COLO829 (cell line): ENCODE measurements around the gene BLID.

Source experiments
- DNase-seq: peaks from one replicate; pipeline ENCODE4 v3.0.0; 2012; ENCODE audit warnings: low spot score

Gene BLID

GRCh38 chr11:122115524-122116379 is at the start of gene BLID:
TSS of gene BLID (minus strand) at chr11:122116215. CDS start at chr11:122115922, 293 bp downstream.
- peak; percentile 39 for DNase-seq

- no peak for DNase-seq
Measured at GRCh38 chr11:122163053-122163819, 47.2 kb upstream of the BLID start.

GRCh38 chr11:122162095-122162494 is 46.1 kb upstream of the BLID start:
- no peak for DNase-seq

- DNase-seq: no peak
Measured at GRCh38 chr11:122160841-122161590, 45.0 kb upstream of the BLID start.

- DNase-seq: no peak
Measured at GRCh38 chr11:122159861-122160260, 43.8 kb upstream of the BLID start.

- DNase-seq: no peak
Measured at GRCh38 chr11:122159173-122159721, 43.2 kb upstream of the BLID start.

- DNase-seq: no peak
Measured at GRCh38 chr11:122158171-122158570, 42.2 kb upstream of the BLID start.

- no peak for DNase-seq
Measured at GRCh38 chr11:122157653-122158161, 41.7 kb upstream of the BLID start.

GRCh38 chr11:122156940-122157382 is 40.9 kb upstream of the BLID start:
- DNase-seq: no peak

- no peak for DNase-seq
Measured at GRCh38 chr11:122155765-122156527, 39.9 kb upstream of the BLID start.

- no peak for DNase-seq
Measured at GRCh38 chr11:122154994-122155393, 39.0 kb upstream of the BLID start.

- DNase-seq: no peak
Measured at GRCh38 chr11:122154227-122154626, 38.2 kb upstream of the BLID start.

- DNase-seq: no peak
Measured at GRCh38 chr11:122153746-122154145, 37.7 kb upstream of the BLID start.

GRCh38 chr11:122150216-122151124 is 34.5 kb upstream of the BLID start:
- DNase-seq: peak; percentile 27

GRCh38 chr11:122149202-122149601 is 33.2 kb upstream of the BLID start:
- DNase-seq: no peak

GRCh38 chr11:122146475-122146874 is 30.5 kb upstream of the BLID start:
- DNase-seq: no peak

- no peak for DNase-seq
Measured at GRCh38 chr11:122145715-122146274, 29.8 kb upstream of the BLID start.

- no peak for DNase-seq
Measured at GRCh38 chr11:122144752-122145151, 28.7 kb upstream of the BLID start.

GRCh38 chr11:122141725-122142124 is 25.7 kb upstream of the BLID start:
- peak; percentile 85 for DNase-seq

- peak; percentile 51 for DNase-seq
Measured at GRCh38 chr11:122140500-122140899, 24.5 kb upstream of the BLID start.
